KBM-7 (cell line): Measurements from ENCODE around the gene UBE2E2.
"Not testable (repeated sequence)": the region's sequence is repeated elsewhere in the genome, so short reads cannot be mapped to it uniquely, and the experiment has no call there.

ENCODE experiments used
- DNase-seq: peaks from one replicate; pipeline ENCODE4 v3.0.0-alpha.2; 2015
- in situ Hi-C: fragments of 300-500 bp; cut with MboI; formaldehyde crosslinking; loops from 2 replicates; pipeline ENCODE4 v1.14.3; 2020; ENCODE audit warnings: low sequenced_read_pairs, low pct_unique_long_range_greater_than_20kb, mixed read lengths

UBE2E2 gene

GRCh38 chr3:23612296-23612891 is 409.3 kb downstream of the UBE2E2 start:
- no peak for DNase-seq

DNA sequence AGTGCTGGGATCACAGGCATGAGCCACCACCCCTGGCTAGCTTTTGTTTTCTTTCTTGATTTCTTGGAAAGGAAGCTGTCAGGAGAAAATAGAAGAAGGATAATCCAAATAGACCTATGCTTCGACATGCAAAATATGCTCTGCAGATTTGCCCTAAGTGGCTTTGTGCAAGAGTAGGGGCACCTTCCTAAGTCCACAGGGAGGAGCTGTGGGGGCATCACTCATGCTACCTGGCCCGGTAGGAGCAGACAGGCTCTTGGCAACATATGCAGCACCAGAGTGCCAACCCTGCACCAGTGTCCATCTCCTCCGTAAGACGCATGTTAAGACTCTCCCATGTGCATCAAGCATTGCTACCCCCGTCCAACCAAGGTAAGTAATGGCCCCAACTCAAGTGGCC is 411.9 kb downstream of the UBE2E2 start:
- DNase-seq: no peak
- in situ Hi-C loops: no loop called here

More at GRCh38 chr3:23612296-23612891, 409.3 kb downstream of the UBE2E2 start:
- in situ Hi-C loops: no loop called here

DNA sequence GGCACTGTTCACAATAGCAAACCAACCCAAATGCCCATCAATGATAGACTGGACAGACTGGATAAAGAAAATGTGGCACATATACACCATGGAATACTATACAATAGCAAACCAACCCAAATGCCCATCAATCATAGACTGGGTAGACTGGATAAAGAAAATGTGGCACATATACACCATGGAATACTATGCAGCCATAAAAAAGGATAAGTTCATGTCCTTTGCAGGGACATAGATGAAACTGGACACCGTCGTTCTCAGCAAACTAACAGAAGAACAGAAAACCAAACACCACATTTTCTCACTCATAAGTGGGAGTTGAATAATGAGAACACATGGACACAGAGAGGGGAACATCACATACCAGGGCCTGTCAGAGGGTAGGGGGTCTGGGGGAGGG is 415.3 kb downstream of the UBE2E2 start:
- in situ Hi-C loops, DNase-seq: not testable (repeated sequence)

DNA sequence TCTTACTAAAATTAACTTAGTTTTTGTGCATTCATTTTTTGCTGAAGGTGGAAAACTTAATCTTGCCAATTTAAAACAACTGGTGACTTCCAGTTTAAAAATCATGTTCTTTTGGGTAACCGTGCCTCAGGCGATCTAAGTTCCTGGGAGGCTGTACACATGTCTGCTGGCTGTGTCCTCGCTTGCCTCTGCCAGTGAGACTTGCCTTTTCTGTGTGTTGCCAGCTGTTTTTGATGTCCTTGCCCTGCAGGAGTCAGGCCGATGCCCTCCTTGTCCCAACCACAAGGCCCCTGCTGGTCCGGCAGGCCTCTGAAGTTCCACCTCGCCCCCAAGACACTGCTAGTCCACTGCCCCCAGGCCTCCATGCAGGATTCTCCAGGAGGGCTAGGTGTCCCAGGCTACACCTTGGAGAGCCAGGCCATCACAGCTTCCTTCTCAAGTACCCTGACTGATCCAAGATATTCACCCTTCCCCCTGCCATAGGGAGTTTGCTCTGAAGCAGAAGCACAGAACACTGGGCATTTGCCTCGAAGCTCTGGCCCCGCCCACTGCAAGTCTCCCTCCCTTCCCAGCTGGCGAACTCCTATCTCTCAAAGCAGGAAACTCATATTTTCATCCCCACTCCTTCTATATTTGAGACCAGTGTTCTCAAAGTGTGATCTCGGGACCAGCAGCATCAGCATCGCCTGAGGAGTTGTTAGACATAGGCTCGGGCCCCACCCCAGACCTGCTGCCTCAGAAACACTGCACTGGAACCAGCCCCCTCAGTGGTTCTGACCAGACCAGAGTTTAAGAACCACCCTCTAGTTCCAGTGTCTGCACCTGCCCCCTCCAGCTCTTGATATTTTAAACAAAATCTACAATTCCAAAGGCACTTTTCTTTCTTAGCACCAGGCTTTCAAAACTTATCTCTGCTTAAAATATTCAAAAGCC is 416.8 kb downstream of the UBE2E2 start:
- DNase-seq: no peak
- in situ Hi-C loops: no loop called here

DNA sequence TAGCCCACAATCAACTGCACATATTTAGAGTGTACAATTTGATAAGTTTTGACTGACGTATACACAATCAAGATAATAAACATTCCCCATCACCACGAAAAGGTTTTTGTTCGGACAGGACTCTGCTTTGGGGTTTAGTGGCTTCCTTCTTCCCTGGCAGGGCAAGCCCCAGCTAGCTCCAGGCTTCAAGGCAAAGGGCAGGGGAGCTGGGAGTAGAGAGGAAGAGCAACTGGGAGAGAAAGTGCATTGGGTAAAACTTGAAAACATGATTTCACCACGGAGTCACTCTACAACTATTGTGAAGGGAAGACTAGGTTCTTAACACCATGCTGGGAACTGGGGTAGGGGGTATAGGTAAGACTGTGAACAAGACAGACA is 417.5 kb downstream of the UBE2E2 start:
- no peak for DNase-seq
- in situ Hi-C loops: no loop called here

DNA sequence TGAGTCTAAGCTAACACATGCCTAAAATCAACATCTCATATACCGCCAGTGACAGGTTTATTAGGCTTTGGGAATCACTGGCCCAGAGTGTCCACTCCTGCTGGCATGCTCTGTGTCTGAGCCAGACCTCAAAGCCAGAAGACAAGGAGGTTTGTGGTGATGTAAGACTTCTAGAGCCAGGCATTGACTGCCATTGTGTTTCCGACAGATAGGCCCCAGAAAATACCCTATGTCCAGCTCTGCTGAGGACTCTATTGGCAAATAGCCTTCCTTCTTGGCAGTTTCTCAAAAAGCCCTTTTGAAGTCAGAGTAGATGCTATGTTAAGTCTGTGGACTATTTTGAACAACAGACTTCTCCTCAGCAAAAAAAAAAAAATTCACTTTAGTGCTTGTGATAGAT is 420.7 kb downstream of the UBE2E2 start:
- in situ Hi-C loops: no loop called here
- DNase-seq: no peak

- DNase-seq: no peak
- in situ Hi-C loops: no loop called here
Observed at GRCh38 chr3:23624305-23624704, 421.2 kb downstream of the UBE2E2 start.

GRCh38 chr3:23626442-23626841 is 423.3 kb downstream of the UBE2E2 start:
- in situ Hi-C loops: no loop called here
- DNase-seq: no peak

DNA sequence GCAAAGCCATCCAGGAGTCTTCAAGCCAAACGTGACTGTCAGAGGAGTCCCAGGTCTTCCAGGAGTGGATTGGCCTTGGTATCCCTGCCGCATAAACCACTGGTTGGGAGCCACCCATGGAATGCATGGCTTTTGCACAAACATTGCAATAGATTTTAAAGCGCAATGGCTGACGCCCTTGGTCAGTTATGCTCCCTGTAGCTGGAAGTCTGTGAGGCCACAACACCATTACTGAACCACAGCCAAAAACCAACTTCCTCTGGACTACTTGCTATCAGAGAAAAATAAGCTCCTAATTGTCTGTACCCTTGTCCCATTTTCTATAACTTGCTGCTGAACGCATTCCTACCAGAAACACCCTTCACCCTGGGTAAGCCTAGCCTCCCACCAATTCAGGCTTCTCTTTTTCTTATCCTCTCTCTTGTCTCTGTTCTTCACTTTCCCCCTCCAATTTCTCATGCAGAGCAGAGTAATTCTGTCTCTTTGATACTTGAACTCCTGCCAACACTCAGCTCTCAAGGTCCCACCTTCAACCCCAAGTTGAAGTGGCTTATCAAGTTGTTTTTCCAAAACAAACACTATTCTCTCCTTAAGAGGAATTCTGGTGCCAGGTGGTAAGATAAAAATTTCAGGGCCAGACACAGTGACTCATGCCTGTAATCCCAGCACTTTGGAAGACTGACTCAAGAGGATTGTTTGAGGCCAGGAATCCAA is 426.2 kb downstream of the UBE2E2 start:
- no peak for DNase-seq
- in situ Hi-C loops: no loop called here

DNA sequence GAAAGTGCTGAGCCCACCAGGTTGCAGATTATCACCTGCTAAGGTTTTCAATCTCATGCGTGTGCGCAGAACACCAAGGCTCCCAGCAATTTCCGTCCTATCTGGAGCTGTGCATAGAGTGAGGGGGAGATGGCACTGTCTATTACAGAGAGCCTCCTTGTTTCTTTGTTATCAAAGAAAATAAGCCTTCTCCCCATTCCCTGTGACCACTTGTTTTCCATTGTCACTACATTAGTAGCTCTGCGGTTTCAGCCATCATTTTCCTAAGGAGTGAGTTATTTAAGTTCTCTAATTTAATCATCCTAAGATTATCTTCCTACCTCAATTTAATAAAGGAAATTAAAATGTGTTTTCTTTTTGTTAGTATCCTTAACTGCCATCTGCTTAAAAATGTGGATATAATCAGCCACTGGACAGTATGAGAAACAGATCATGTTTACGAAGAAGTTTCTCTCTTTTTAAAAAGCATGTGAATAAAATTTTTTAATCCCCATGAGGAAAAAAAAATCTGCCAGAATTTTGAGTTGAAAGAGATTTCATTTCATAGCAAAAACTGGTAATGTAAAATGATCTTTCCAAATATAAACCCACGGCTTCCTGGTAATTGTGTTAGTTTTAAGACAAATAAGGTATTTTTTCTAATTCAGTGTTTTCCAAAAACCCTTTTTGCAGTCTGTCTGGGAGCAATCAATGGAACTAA is 430.3 kb downstream of the UBE2E2 start:
- DNase-seq: no peak
- in situ Hi-C loops: no loop called here

DNA sequence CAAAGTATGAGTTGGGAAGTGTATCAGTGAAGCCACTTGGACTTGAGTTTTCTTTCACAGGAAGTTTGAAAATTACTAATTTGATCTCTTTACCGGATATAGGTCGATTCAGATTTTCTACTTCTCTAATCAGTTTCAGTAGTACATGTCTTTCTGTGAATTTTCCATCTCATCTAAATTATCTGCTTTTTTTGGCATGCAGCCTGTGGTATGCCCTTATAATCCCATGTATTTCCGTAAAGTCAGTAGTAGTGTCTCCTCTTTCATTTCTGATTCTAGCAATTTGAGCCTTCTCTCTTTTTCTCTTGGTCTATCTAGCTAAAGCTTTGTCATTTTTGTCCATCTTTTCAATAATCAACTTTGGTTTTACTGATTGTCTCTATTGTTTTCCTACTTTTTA is 434.2 kb downstream of the UBE2E2 start:
- no peak for DNase-seq
- in situ Hi-C loops: no loop called here

- no peak for DNase-seq
Observed at GRCh38 chr3:23640471-23641146, 437.5 kb downstream of the UBE2E2 start.

More at GRCh38 chr3:23640471-23641146, 437.5 kb downstream of the UBE2E2 start:
- in situ Hi-C loops: no loop called here
